ENCODE results near the gene ATG7. TPM values are rescaled to one million over a fixed set of nuclear protein-coding genes. Genes with fewer than 3 reads are reported as not detected.

The ATG7 gene
- total RNA-seq, 2 donors from 2014 or later, result 33.9 to 38.4 TPM

GRCh38 chr3:11559816-11560633 lies 287.8 kb downstream of the ATG7 start:
- peak; percentile 33 for DNase-seq
- Histone ChIP-seq H3K4me1 (ENCODE audit: control insufficient read depth, insufficient read depth, low read length) (peaks cover 5% of the 10 kb centered on the region), H3K27ac (ENCODE audit: low read depth, low read length) (peak overlapping the region; percentile 55), H3K9ac (ENCODE audit: extremely low read depth, low read length, poor library complexity, severe bottlenecking) (no peak overlapping the region), H3K36me3 (ENCODE audit: control insufficient read depth, insufficient read depth, low read length) (peaks cover 40% of the 10 kb centered on the region), H3K4me3 (ENCODE audit: low read length) (no peak overlapping the region), H3K27me3 (ENCODE audit: control insufficient read depth, insufficient read depth, low read length, poor library complexity, severe bottlenecking) (no peaks in the 10 kb centered on the region), H3K9me3 (ENCODE audit: control insufficient read depth, low read length) (no peaks in the 10 kb centered on the region)
- peaks cover 2% of the 10 kb centered on the region for H3K4me1 Mint-ChIP-seq
- WGBS, 2 experiments (ENCODE audit: insufficient coverage in 1 of 2, insufficient read length in 1 of 2), result 94% methylated on average over 13 to 15 of the region's 15 CpGs
- peak overlapping the region; percentile 56 for H3K27ac Mint-ChIP-seq
- H3K9me3 Mint-ChIP-seq, result no peaks in the 10 kb centered on the region
- no peaks in the 10 kb centered on the region for H3K27me3 Mint-ChIP-seq (ENCODE audit: insufficient read depth)
- H3K36me3 Mint-ChIP-seq (ENCODE audit: low read depth), result peaks cover 39% of the 10 kb centered on the region
- no peak overlapping the region for H3K4me3 Mint-ChIP-seq
- TF ChIP-seq, protein P1, sequence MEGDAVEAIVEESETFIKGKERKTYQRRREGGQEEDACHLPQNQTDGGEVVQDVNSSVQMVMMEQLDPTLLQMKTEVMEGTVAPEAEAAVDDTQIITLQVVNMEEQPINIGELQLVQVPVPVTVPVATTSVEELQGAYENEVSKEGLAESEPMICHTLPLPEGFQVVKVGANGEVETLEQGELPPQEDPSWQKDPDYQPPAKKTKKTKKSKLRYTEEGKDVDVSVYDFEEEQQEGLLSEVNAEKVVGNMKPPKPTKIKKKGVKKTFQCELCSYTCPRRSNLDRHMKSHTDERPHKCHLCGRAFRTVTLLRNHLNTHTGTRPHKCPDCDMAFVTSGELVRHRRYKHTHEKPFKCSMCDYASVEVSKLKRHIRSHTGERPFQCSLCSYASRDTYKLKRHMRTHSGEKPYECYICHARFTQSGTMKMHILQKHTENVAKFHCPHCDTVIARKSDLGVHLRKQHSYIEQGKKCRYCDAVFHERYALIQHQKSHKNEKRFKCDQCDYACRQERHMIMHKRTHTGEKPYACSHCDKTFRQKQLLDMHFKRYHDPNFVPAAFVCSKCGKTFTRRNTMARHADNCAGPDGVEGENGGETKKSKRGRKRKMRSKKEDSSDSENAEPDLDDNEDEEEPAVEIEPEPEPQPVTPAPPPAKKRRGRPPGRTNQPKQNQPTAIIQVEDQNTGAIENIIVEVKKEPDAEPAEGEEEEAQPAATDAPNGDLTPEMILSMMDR (conservative IDR thresholded peaks at IDR 0.05), result no peak

- H3K4me3 ChIP-seq (ENCODE audit: low read length), result no peak overlapping the region
- H3K27ac ChIP-seq (ENCODE audit: low read depth, low read length), result peak overlapping the region; percentile 55
- H3K27me3 ChIP-seq (ENCODE audit: control insufficient read depth, insufficient read depth, low read length, poor library complexity, severe bottlenecking), result no peaks in the 10 kb centered on the region
- Mint-ChIP-seq H3K4me1 (peaks cover 2% of the 10 kb centered on the region), H3K27ac (peak overlapping the region; percentile 56), H3K9me3 (no peaks in the 10 kb centered on the region), H3K4me3 (no peak overlapping the region), H3K27me3 (ENCODE audit: insufficient read depth) (no peaks in the 10 kb centered on the region), H3K36me3 (ENCODE audit: low read depth) (peaks cover 39% of the 10 kb centered on the region)
- no peak for DNase-seq
- H3K9ac ChIP-seq (ENCODE audit: extremely low read depth, low read length, poor library complexity, severe bottlenecking), result no peak overlapping the region
- peaks cover 46% of the 10 kb centered on the region for H3K36me3 ChIP-seq (ENCODE audit: control insufficient read depth, insufficient read depth, low read length)
- TF ChIP-seq, protein P1 (conservative IDR thresholded peaks at IDR 0.05), result no peak
- H3K9me3 ChIP-seq (ENCODE audit: control insufficient read depth, low read length), result no peaks in the 10 kb centered on the region
- 88 to 94% methylated on average over 5 to 12 of the region's 12 CpGs for WGBS, 2 experiments (ENCODE audit: insufficient coverage in 1 of 2, insufficient read length in 1 of 2)
- H3K4me1 ChIP-seq (ENCODE audit: control insufficient read depth, insufficient read depth, low read length), result peaks cover 5% of the 10 kb centered on the region
Observed at GRCh38 chr3:11560746-11561145, 288.5 kb downstream of the ATG7 start.

GRCh38 chr3:11562277-11562881 lies 290.2 kb downstream of the ATG7 start:
- H3K4me3 Mint-ChIP-seq, result no peak overlapping the region
- no peak overlapping the region for H3K27ac Mint-ChIP-seq
- no peak overlapping the region for H3K9ac ChIP-seq (ENCODE audit: extremely low read depth, low read length, poor library complexity, severe bottlenecking)

More at GRCh38 chr3:11562277-11562881, 290.2 kb downstream of the ATG7 start:
- no peak for DNase-seq
- H3K9me3 ChIP-seq (ENCODE audit: control insufficient read depth, low read length), result no peaks in the 10 kb centered on the region
- no peaks in the 10 kb centered on the region for H3K9me3 Mint-ChIP-seq
- no peak overlapping the region for H3K27ac ChIP-seq (ENCODE audit: low read depth, low read length)
- H3K36me3 ChIP-seq (ENCODE audit: control insufficient read depth, insufficient read depth, low read length), result peaks cover 35% of the 10 kb centered on the region
- H3K27me3 ChIP-seq (ENCODE audit: control insufficient read depth, insufficient read depth, low read length, poor library complexity, severe bottlenecking), result no peaks in the 10 kb centered on the region
- H3K36me3 Mint-ChIP-seq (ENCODE audit: low read depth), result peaks cover 34% of the 10 kb centered on the region
- peaks cover 5% of the 10 kb centered on the region for H3K4me1 ChIP-seq (ENCODE audit: control insufficient read depth, insufficient read depth, low read length)
- TF ChIP-seq, protein P1 (conservative IDR thresholded peaks at IDR 0.05), result no peak
- H3K4me3 ChIP-seq (ENCODE audit: low read length), result no peak overlapping the region
- 92 to 94% methylated on average over 13 to 17 of the region's 17 CpGs for WGBS, 2 experiments (ENCODE audit: insufficient coverage in 1 of 2, insufficient read length in 1 of 2)
- peaks cover 2% of the 10 kb centered on the region for H3K4me1 Mint-ChIP-seq
- H3K27me3 Mint-ChIP-seq (ENCODE audit: insufficient read depth), result no peaks in the 10 kb centered on the region
